GM12878 (cell line): Measurements from ENCODE around the gene DNAJB11. TPM values are rescaled to one million over a fixed set of nuclear protein-coding genes. Genes with fewer than 3 reads are reported as not detected.

Experiments
- ATAC-seq: fragments of 200-7000 bp; cut with Tn5 transposase; 3 replicates; pipeline ENCODE4 v1.9.1; 2020; ENCODE audit warnings: mild to moderate bottlenecking, moderate library complexity
- BruUV-seq: library from RNA; stranded (reverse); fragments of 400-500 nt; replicated peaks from 2 replicates; lab custom pipeline; 2021; lab: Mats Ljungman, UMichigan
- CTCF ChIA-PET: fragments of 300-600 bp; sonication (Branson Sonifier 250); formaldehyde crosslinking; extraction: SDS; loops from one replicate; lab custom pipeline; 2021; ENCODE audit warnings: inconsistent platforms; lab: Yijun Ruan, JAX
- POLR2A ChIA-PET: fragments of 350-600 bp; formaldehyde crosslinking; extraction: SDS; loops from one replicate; lab custom pipeline; 2021; ENCODE audit warnings: inconsistent platforms; lab: Charles Lee
- RAD21 ChIA-PET: fragments of 300-600 bp; sonication (Branson Sonifier 250); formaldehyde crosslinking; loops from one replicate; lab custom pipeline; 2023; ENCODE audit warnings: antibody characterized with exemption; ENCODE audit not compliant: unreplicated experiment; lab: Charles Lee
- SMC1A ChIA-PET: fragments of 300-600 bp; sonication (Branson Sonifier 250); formaldehyde crosslinking; loops from one replicate; lab custom pipeline; 2023; ENCODE audit not compliant: unreplicated experiment, uncharacterized antibody; lab: Charles Lee
- DNase-seq: peaks from one replicate; pipeline ENCODE4 v3.0.0-alpha.2; 2011; ENCODE audit warnings: low read depth, low spot score
- FAIRE-seq: peaks from 3 replicates; lab custom pipeline; 2011; peaks lifted over from hg19 to GRCh38; lab: Jason Lieb, UNC
- H2AFZ ChIP-seq: 2 replicates; pipeline ENCODE4 v1.6.0; 2011; ENCODE audit warnings: low read depth, low read length, control low read depth; ENCODE audit not compliant: control insufficient read depth
- H3K27ac ChIP-seq: 2 replicates; pipeline ENCODE4 v1.5.1; 2011; ENCODE audit warnings: control low read depth; ENCODE audit not compliant: control insufficient read depth, insufficient read depth
- H3K27me3 ChIP-seq, 2 experiments: replicated peaks in 1 of 2; 2 replicates each; pipeline versions ENCODE4 v1.6.0 to v1.6.1; 2011; ENCODE audit warnings: low read length in 1 of 2; ENCODE audit not compliant: control insufficient read depth in 2 of 2, insufficient read depth in 2 of 2
- H3K36me3 ChIP-seq, 2 experiments: 2 replicates each; pipeline ENCODE4 v1.5.1; 2011; ENCODE audit warnings: low read length in 1 of 2; ENCODE audit not compliant: control insufficient read depth in 2 of 2, insufficient read depth in 2 of 2
- H3K4me1 ChIP-seq: 2 replicates; pipeline ENCODE4 v1.6.1; 2011; ENCODE audit warnings: mild to moderate bottlenecking, low read length, moderate library complexity, mixed read lengths; ENCODE audit not compliant: control insufficient read depth, insufficient read depth
- H3K4me2 ChIP-seq: 2 replicates; pipeline ENCODE4 v1.6.0; 2011; ENCODE audit warnings: control low read depth; ENCODE audit not compliant: control insufficient read depth, insufficient read depth
- H3K4me3 ChIP-seq: fragments of 200-600 bp; sonication (generic); 2 replicates; pipeline ENCODE4 v1.5.1; 2016
- H3K79me2 ChIP-seq: 2 replicates; pipeline ENCODE4 v1.6.0; 2011; ENCODE audit warnings: low read length; ENCODE audit not compliant: control insufficient read depth, insufficient read depth
- H3K9ac ChIP-seq: 2 replicates; pipeline ENCODE4 v1.8.0; 2011; ENCODE audit warnings: low read length, control low read depth, mixed read lengths; ENCODE audit not compliant: control insufficient read depth, insufficient read depth
- H3K9me3 ChIP-seq: replicated peaks from 3 replicates; pipeline ENCODE4 v1.5.1; 2011; ENCODE audit warnings: mild to moderate bottlenecking, low read length; ENCODE audit not compliant: control insufficient read depth, insufficient read depth
- H4K20me1 ChIP-seq: 2 replicates; pipeline ENCODE4 v1.6.0; 2011; ENCODE audit not compliant: control insufficient read depth, insufficient read depth
- EZH2 ChIP-seq: IDR thresholded peaks from 2 replicates; pipeline ENCODE4 v1.6.1; 2012; ENCODE audit warnings: low read depth, mild to moderate bottlenecking, control low read depth, inconsistent platforms, low read length, borderline replicate concordance; ENCODE audit not compliant: control insufficient read depth
- GABPA ChIP-seq: IDR thresholded peaks from 2 replicates; pipeline ENCODE4 v1.6.1; 2014; ENCODE audit warnings: antibody characterized with exemption, low read depth, mild to moderate bottlenecking, inconsistent platforms
- HDGF ChIP-seq: fragments of 450-650 bp; IDR thresholded peaks from 2 replicates; pipeline ENCODE4 v1.6.1; 2016; ENCODE audit warnings: antibody characterized with exemption
- PBX3 ChIP-seq: IDR thresholded peaks from 2 replicates; pipeline ENCODE4 v1.6.1; 2011; ENCODE audit warnings: mild to moderate bottlenecking, low read depth, low read length, moderate library complexity; ENCODE audit not compliant: insufficient replicate concordance
- RAD51 ChIP-seq: fragments of 450-650 bp; IDR thresholded peaks from 2 replicates; pipeline ENCODE4 v1.6.1; 2016; ENCODE audit warnings: moderate library complexity, mild to moderate bottlenecking, inconsistent platforms
- RB1 ChIP-seq: fragments of 450-650 bp; formaldehyde crosslinking; IDR thresholded peaks from 2 replicates; pipeline ENCODE4 v1.6.1; 2017; ENCODE audit warnings: mild to moderate bottlenecking, borderline replicate concordance
- WGBS: methylation state at CpG from one replicate; pipeline ENCODE4 v1.1.6; 2016; ENCODE audit warnings: low lambda C conversion rate; ENCODE audit not compliant: insufficient replicate concordance, insufficient coverage; ENCODE audit errors: missing lambda C conversion rate; 5-methylcytosine and 5-hydroxymethylcytosine counted together
- in situ Hi-C: fragments of 300-500 bp; cut with MboI; formaldehyde crosslinking; loops from 9 replicates; pipeline ENCODE4 v1.14.3; 2018; ENCODE audit warnings: mixed read lengths
- intact Hi-C: fragments of 100-400 bp; cut with micrococcal nuclease; formaldehyde crosslinking; loops from one replicate; pipeline ENCODE4 v1.14.2; 2022; ENCODE audit not compliant: unreplicated experiment
- polyA plus RNA-seq, 11 experiments: library from polyadenylated mRNA; depleted of rRNA in 4 of 11; unstranded in 6 of 11; stranded (reverse) in 5 of 11; fragments of >200 nt; fragmentation: Nextera tagmentation in 4 of 11; fragmentation: Illumina TruSeq in 1 of 11; extraction: Ambion mirVana in 4 of 11; extraction: Trizol in 1 of 11; gene quantifications; 1 replicate in 1 of 11; 2 replicates in 10 of 11; pipeline versions ENCODE4 v1.2.1 to v1.2.3, GENCODE V29; 2011 to 2016; ENCODE audit warnings: inconsistent platforms in 2 of 11, missing spikeins in 2 of 11, low read depth in 1 of 11
- total RNA-seq, 4 experiments: library from RNA; depleted of rRNA in 3 of 4; stranded (reverse); fragments of >200 nt in 3 of 4; fragmentation: Illumina TruSeq in 1 of 4; extraction: Trizol in 1 of 4; gene quantifications; 2 replicates each; pipeline versions ENCODE4 v1.2.1 to v1.2.3, GENCODE V29; 2013 to 2021
- TF ChIP-seq, protein P1 (sequence below): fragments of 450-650 bp; formaldehyde crosslinking; IDR thresholded peaks from 2 replicates; pipeline ENCODE4 v1.4.0; 2022; ENCODE audit warnings: mild to moderate bottlenecking, moderate library complexity
- TF ChIP-seq, protein P2 (sequence below): fragments of 450-650 bp; IDR thresholded peaks from 2 replicates; pipeline ENCODE4 v1.6.1; 2018; ENCODE audit warnings: borderline replicate concordance, mild to moderate bottlenecking; ENCODE audit not compliant: partially characterized antibody

The DNAJB11 gene
- total and polyA plus RNA-seq, 10 of the 15 experiments (the other 5 are each of a cell fraction or from before 2014, with no cell fraction given), result 16.2 to 135 (median 57.8) TPM

DNA sequence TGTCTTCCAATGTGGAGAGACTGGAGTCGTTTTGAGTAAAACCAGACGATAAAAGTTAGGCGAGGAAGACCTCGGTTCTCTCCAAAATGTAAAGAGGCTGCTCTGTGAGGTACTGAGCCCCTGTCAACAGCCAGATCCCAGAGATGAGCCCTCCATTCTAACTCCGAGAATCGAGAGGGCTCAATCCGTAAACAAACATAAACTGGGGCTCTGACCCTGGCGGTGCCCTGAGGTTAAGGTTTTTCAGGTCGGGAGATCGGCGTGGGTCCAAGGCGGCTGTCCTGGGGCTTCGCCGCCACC, 3.8 kb upstream of the DNAJB11 start:
- H4K20me1 ChIP-seq, result no peaks in the 10 kb centered on the region
- H3K4me3 ChIP-seq, result peak overlapping the region; percentile 77
- no peaks in the 10 kb centered on the region; a peak in 2 of 4 replicates for H3K36me3 ChIP-seq
- peak overlapping the region; percentile 84 for H3K27ac ChIP-seq
- no peak for TF ChIP-seq RAD51
- no peak for TF ChIP-seq HDGF
- TF ChIP-seq, protein P1, sequence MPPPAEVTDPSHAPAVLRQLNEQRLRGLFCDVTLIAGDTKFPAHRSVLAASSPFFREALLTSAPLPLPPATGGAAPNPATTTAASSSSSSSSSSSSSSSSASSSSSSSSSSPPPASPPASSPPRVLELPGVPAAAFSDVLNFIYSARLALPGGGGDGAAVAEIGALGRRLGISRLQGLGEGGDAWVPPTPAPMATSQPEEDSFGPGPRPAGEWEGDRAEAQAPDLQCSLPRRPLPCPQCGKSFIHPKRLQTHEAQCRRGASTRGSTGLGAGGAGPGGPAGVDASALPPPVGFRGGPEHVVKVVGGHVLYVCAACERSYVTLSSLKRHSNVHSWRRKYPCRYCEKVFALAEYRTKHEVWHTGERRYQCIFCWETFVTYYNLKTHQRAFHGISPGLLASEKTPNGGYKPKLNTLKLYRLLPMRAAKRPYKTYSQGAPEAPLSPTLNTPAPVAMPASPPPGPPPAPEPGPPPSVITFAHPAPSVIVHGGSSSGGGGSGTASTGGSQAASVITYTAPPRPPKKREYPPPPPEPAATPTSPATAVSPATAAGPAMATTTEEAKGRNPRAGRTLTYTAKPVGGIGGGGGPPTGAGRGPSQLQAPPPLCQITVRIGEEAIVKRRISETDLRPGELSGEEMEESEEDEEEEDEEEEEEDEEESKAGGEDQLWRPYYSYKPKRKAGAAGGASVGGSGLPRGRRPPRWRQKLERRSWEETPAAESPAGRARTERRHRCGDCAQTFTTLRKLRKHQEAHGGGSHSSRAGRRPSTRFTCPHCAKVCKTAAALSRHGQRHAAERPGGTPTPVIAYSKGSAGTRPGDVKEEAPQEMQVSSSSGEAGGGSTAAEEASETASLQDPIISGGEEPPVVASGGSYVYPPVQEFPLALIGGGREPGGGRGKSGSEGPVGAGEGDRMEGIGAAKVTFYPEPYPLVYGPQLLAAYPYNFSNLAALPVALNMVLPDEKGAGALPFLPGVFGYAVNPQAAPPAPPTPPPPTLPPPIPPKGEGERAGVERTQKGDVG (CRISPR knock-in tag), result no peak
- TF ChIP-seq, protein P2, sequence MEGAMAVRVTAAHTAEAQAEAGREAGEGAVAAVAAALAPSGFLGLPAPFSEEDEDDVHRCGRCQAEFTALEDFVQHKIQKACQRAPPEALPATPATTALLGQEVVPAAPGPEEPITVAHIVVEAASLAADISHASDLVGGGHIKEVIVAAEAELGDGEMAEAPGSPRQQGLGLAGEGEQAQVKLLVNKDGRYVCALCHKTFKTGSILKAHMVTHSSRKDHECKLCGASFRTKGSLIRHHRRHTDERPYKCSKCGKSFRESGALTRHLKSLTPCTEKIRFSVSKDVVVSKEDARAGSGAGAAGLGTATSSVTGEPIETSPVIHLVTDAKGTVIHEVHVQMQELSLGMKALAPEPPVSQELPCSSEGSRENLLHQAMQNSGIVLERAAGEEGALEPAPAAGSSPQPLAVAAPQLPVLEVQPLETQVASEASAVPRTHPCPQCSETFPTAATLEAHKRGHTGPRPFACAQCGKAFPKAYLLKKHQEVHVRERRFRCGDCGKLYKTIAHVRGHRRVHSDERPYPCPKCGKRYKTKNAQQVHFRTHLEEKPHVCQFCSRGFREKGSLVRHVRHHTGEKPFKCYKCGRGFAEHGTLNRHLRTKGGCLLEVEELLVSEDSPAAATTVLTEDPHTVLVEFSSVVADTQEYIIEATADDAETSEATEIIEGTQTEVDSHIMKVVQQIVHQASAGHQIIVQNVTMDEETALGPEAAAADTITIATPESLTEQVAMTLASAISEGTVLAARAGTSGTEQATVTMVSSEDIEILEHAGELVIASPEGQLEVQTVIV, result no peak
- TF ChIP-seq EZH2, result no peak
- no peak for TF ChIP-seq RB1
- no peak for TF ChIP-seq PBX3
- TF ChIP-seq GABPA, result no peak
- TF ChIP-seq, all 136 proteins: peak for 0
- H3K9ac ChIP-seq, result peak overlapping the region; percentile 91
- CTCF ChIA-PET, result interaction anchor here (0.7 to 2.7 kb wide), 6 partner anchors 9 to 624 kb away, joined by 3 to 11 read pairs (median 4); no protein-coding TSS in a partner anchor
- no peaks in the 10 kb centered on the region for H3K9me3 ChIP-seq
- BruUV-seq, result no TSS peak
- peak overlapping the region; percentile 95 for H3K4me2 ChIP-seq
- POLR2A ChIA-PET, result interaction anchor here (1.0 to 4.0 kb wide), 5 partner anchors 9 to 630 kb away, joined by 3 to 17 read pairs (median 4); partner anchors contain the start of genes EIF4A2 and TRA2B
- peaks cover 6% of the 10 kb centered on the region for H3K4me1 ChIP-seq
- H3K27me3 ChIP-seq, result no peaks in the 10 kb centered on the region
- H2AFZ ChIP-seq, result peak overlapping the region; percentile 97
- no peak for DNase-seq
- SMC1A ChIA-PET, result interaction anchor here (1.0 to 5.1 kb wide), 4 partner anchors 27 to 624 kb away, joined by 3 to 36 read pairs (median 4); no protein-coding TSS in a partner anchor
- peak; percentile 2; the same call in 2 of the 3 replicates for ATAC-seq
- FAIRE-seq, result no peak
- in situ Hi-C loops (no loop called here), intact Hi-C loops (loop anchor here (5.0 kb wide), 1 partner anchor 456 kb away; no protein-coding TSS in a partner anchor)
- under 1% methylated on average over 14 of the region's 14 CpGs for WGBS
- peaks cover 45% of the 10 kb centered on the region for H3K79me2 ChIP-seq
- RAD21 ChIA-PET, result interaction anchor here (1.9 to 4.2 kb wide), 2 partner anchors 27 to 30 kb away, joined by 7 to 28 read pairs; no protein-coding TSS in a partner anchor
